ENCODE results near the gene DOCK3.

The DOCK3 gene

GRCh38 chr3:50807266-50807665 lies 132.5 kb downstream of the DOCK3 start:
- no peak for DNase-seq (ENCODE audit: low read depth)
- TF ChIP-seq, protein P1, sequence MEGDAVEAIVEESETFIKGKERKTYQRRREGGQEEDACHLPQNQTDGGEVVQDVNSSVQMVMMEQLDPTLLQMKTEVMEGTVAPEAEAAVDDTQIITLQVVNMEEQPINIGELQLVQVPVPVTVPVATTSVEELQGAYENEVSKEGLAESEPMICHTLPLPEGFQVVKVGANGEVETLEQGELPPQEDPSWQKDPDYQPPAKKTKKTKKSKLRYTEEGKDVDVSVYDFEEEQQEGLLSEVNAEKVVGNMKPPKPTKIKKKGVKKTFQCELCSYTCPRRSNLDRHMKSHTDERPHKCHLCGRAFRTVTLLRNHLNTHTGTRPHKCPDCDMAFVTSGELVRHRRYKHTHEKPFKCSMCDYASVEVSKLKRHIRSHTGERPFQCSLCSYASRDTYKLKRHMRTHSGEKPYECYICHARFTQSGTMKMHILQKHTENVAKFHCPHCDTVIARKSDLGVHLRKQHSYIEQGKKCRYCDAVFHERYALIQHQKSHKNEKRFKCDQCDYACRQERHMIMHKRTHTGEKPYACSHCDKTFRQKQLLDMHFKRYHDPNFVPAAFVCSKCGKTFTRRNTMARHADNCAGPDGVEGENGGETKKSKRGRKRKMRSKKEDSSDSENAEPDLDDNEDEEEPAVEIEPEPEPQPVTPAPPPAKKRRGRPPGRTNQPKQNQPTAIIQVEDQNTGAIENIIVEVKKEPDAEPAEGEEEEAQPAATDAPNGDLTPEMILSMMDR (IDR thresholded peaks at IDR 0.05; ENCODE audit: control insufficient read depth, insufficient read depth, low read depth, low read length, missing control alignments), result no peak
- H3K4me3 ChIP-seq (ENCODE audit: control insufficient read depth, low read depth, low read length), result no peak overlapping the region

DNA sequence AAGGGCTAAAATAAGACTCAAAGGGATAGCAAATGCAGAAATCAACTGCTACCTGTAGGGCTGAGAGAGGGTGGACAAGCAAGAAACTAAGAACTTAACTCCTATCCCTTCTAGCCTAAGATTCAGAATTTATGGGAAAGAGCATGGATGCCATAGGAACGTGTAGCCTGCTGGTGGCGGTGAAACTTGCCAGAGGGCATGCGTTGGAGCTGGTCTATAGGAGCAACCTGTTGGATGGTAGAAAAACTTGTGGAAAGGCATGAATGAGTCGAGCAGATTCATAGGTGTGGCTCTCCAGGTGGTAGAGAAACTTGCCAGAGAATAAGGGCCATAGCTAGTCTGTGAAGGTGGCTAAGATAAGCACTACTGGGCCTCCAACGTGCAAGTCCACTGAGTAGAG lies 137.2 kb downstream of the DOCK3 start:
- TF ChIP-seq, protein P1 (IDR thresholded peaks at IDR 0.05; ENCODE audit: control insufficient read depth, insufficient read depth, low read depth, low read length, missing control alignments), result no peak
- DNase-seq (ENCODE audit: low read depth), result no peak
- H3K4me3 ChIP-seq (ENCODE audit: control insufficient read depth, low read depth, low read length), result no peak overlapping the region

DNA sequence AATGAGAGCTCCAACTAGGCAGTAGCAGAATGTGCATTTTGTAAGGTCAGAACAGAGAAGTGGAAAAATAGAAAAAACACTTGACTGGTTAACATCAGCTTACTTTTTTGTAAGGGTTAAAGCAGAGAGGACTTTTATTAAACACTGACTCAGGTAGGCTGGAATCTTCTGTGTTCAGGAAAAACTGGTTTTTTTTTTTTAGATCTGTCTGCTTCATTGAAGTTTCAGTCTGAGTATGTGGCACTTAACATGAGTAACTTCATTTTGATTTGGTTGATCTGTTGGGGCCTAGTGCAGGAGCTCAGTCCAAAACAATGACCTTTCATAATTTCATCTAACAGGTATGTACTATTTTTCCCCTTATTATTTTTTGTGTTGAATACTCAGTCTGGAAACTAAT lies 141.1 kb downstream of the DOCK3 start:
- H3K4me3 ChIP-seq (ENCODE audit: control insufficient read depth, low read depth, low read length), result no peak overlapping the region
- DNase-seq (ENCODE audit: low read depth), result no peak
- TF ChIP-seq, protein P1 (IDR thresholded peaks at IDR 0.05; ENCODE audit: control insufficient read depth, insufficient read depth, low read depth, low read length, missing control alignments), result no peak

- H3K4me3 ChIP-seq (ENCODE audit: control insufficient read depth, low read depth, low read length), result no peak overlapping the region
- TF ChIP-seq, protein P1 (IDR thresholded peaks at IDR 0.05; ENCODE audit: control insufficient read depth, insufficient read depth, low read depth, low read length, missing control alignments), result no peak
- no peak for DNase-seq (ENCODE audit: low read depth)
Observed at GRCh38 chr3:50816894-50817293, 142.2 kb downstream of the DOCK3 start.

GRCh38 chr3:50817756-50818529 lies 143.2 kb downstream of the DOCK3 start:
- TF ChIP-seq, protein P1 (IDR thresholded peaks at IDR 0.05; ENCODE audit: control insufficient read depth, insufficient read depth, low read depth, low read length, missing control alignments), result no peak
- DNase-seq (ENCODE audit: low read depth), result no peak
- no peak overlapping the region for H3K4me3 ChIP-seq (ENCODE audit: control insufficient read depth, low read depth, low read length)

GRCh38 chr3:50819882-50820281 lies 145.2 kb downstream of the DOCK3 start:
- TF ChIP-seq, protein P1 (IDR thresholded peaks at IDR 0.05; ENCODE audit: control insufficient read depth, insufficient read depth, low read depth, low read length, missing control alignments), result no peak

More at GRCh38 chr3:50819882-50820281, 145.2 kb downstream of the DOCK3 start:
- DNase-seq (ENCODE audit: low read depth), result no peak
- no peak overlapping the region for H3K4me3 ChIP-seq (ENCODE audit: control insufficient read depth, low read depth, low read length)

Measured in AG09309 (cell line).